ENCODE data around the gene CLRN2. TPM values are rescaled to one million over a fixed set of nuclear protein-coding genes. Genes with fewer than 3 reads are reported as not detected.

The CLRN2 gene
- total RNA-seq, 6 donors from 2014 or later, result not detected

DNA sequence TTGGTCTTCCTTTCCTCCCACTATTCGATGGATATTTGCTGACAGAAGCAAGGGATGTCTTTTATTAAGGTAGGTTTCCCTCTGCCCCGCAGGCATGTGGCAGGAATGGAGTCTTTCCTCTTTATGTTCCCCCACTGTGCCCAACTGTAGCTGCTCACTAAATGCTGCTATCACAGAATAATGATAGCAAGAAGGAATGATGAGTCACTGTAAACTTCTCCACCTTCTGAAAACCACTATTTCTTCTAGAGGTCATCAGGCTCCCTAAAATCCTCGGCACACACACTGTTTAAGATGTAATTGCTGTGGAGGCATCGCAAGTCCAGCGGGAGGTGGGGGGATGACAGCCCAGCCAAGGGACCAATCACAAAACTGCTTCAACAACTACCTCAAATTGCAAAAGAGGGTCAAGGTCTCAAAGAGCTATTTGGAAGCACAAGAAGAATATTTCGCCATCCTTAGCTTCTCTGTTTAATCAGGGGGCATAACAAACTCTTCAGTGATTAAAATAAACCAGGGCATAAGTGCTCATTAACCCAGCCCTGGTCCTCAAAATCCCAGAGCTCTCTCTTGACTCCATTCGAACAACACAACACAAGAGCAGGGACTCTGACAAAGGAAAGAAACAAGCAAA, 17.0 kb upstream of the CLRN2 start:
- DNase-seq (peak in 1 of 2 donors; percentile 38), ATAC-seq (ENCODE audit: low FRiP score in 2 of 2) (peak; percentile 35 to 61)
- 66 to 68% methylated on average over 7 of the region's 7 CpGs for WGBS, 2 donors
- peaks cover 7 to 89% (median 29%) of the 10 kb centered on the region in 4 donors for H3K36me3 ChIP-seq
- H3K27ac ChIP-seq, result no peak overlapping the region
- TF ChIP-seq EP300 (IDR thresholded peaks at IDR 0.05) (no peak), POLR2A (IDR thresholded peaks at IDR 0.05) (no peak), POLR2AphosphoS5 (IDR thresholded peaks at IDR 0.05) (no peak)
- TF ChIP-seq, protein P1, sequence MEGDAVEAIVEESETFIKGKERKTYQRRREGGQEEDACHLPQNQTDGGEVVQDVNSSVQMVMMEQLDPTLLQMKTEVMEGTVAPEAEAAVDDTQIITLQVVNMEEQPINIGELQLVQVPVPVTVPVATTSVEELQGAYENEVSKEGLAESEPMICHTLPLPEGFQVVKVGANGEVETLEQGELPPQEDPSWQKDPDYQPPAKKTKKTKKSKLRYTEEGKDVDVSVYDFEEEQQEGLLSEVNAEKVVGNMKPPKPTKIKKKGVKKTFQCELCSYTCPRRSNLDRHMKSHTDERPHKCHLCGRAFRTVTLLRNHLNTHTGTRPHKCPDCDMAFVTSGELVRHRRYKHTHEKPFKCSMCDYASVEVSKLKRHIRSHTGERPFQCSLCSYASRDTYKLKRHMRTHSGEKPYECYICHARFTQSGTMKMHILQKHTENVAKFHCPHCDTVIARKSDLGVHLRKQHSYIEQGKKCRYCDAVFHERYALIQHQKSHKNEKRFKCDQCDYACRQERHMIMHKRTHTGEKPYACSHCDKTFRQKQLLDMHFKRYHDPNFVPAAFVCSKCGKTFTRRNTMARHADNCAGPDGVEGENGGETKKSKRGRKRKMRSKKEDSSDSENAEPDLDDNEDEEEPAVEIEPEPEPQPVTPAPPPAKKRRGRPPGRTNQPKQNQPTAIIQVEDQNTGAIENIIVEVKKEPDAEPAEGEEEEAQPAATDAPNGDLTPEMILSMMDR (IDR thresholded peaks at IDR 0.05), result no peak
- H3K9me3 ChIP-seq, result no peaks in the 10 kb centered on the region
- no peak overlapping the region for H3K4me3 ChIP-seq
- H3K4me1 ChIP-seq, result peaks cover 5 to 20% (median 12%) of the 10 kb centered on the region in 4 donors
- H3K27me3 ChIP-seq, result no peaks in the 10 kb centered on the region

GRCh38 chr4:17500574-17500973, 14.4 kb upstream of the CLRN2 start:
- no peak for ATAC-seq (ENCODE audit: low FRiP score in 2 of 2)
- TF ChIP-seq POLR2A (IDR thresholded peaks at IDR 0.05) (no peak), EP300 (IDR thresholded peaks at IDR 0.05) (no peak), POLR2AphosphoS5 (IDR thresholded peaks at IDR 0.05) (no peak)
- TF ChIP-seq, protein P1 (IDR thresholded peaks at IDR 0.05), result no peak
- DNase-seq, result no peak

GRCh38 chr4:17502756-17503155, 12.2 kb upstream of the CLRN2 start:
- Histone ChIP-seq H3K4me1 (peaks cover 0 to 7% (median 2%) of the 10 kb centered on the region in 4 donors), H3K4me3 (no peak overlapping the region), H3K27ac (no peak overlapping the region), H3K27me3 (no peaks in the 10 kb centered on the region), H3K36me3 (peaks cover 12 to 88% (median 24%) of the 10 kb centered on the region in 4 donors), H3K9me3 (no peaks in the 10 kb centered on the region)
- ATAC-seq (ENCODE audit: low FRiP score in 2 of 2) (no peak), DNase-seq (no peak)
- TF ChIP-seq, protein P1 (IDR thresholded peaks at IDR 0.05), result no peak
- TF ChIP-seq POLR2AphosphoS5 (IDR thresholded peaks at IDR 0.05) (no peak), EP300 (IDR thresholded peaks at IDR 0.05) (no peak), POLR2A (IDR thresholded peaks at IDR 0.05) (no peak)
- WGBS, 2 donors, result 73 to 84% methylated on average over 3 of the region's 3 CpGs

More at GRCh38 chr4:17500574-17500973, 14.4 kb upstream of the CLRN2 start:
- Histone ChIP-seq H3K4me3 (no peak overlapping the region), H3K27me3 (no peaks in the 10 kb centered on the region), H3K9me3 (no peaks in the 10 kb centered on the region), H3K36me3 (peaks cover 12 to 88% (median 23%) of the 10 kb centered on the region in 4 donors), H3K27ac (no peak overlapping the region), H3K4me1 (peaks cover 0 to 10% (median 3%) of the 10 kb centered on the region in 4 donors)

GRCh38 chr4:17504081-17504480, 10.9 kb upstream of the CLRN2 start:
- ATAC-seq (ENCODE audit: low FRiP score in 2 of 2) (no peak), DNase-seq (no peak)
- Histone ChIP-seq H3K27ac (no peak overlapping the region), H3K4me1 (no peaks in the 10 kb centered on the region), H3K36me3 (peaks cover 12 to 87% (median 26%) of the 10 kb centered on the region in 4 donors), H3K9me3 (no peaks in the 10 kb centered on the region), H3K27me3 (no peaks in the 10 kb centered on the region), H3K4me3 (no peak overlapping the region)
- TF ChIP-seq, protein P1 (IDR thresholded peaks at IDR 0.05), result no peak
- no peak for TF ChIP-seq POLR2AphosphoS5 (IDR thresholded peaks at IDR 0.05)
- no peak for TF ChIP-seq POLR2A (IDR thresholded peaks at IDR 0.05)
- no peak for TF ChIP-seq EP300 (IDR thresholded peaks at IDR 0.05)
- 91 to 96% methylated on average over 7 of the region's 7 CpGs for WGBS, 2 donors

GRCh38 chr4:17510582-17510981, 4.4 kb upstream of the CLRN2 start:
- no peak for TF ChIP-seq POLR2A (IDR thresholded peaks at IDR 0.05)
- TF ChIP-seq EP300 (IDR thresholded peaks at IDR 0.05), result no peak
- Histone ChIP-seq H3K27me3 (no peaks in the 10 kb centered on the region), H3K36me3 (peaks cover 0 to 31% (median 7%) of the 10 kb centered on the region in 4 donors), H3K27ac (peak overlapping the region in 3 of 4 donors; percentile 70 to 88 (median 71)), H3K4me3 (peak overlapping the region in 3 of 4 donors; percentile 87 to 94 (median 89)), H3K9me3 (no peaks in the 10 kb centered on the region), H3K4me1 (peaks cover 14 to 39% (median 29%) of the 10 kb centered on the region in 4 donors)
- ATAC-seq (ENCODE audit: low FRiP score in 2 of 2), result no peak
- WGBS, 2 donors, result 74 to 79% methylated on average over 3 of the region's 3 CpGs
- no peak for DNase-seq
